Stimulated activated naive CD4-positive, alpha-beta T cell treated with Interleukin-2 at 50 U/mL for 16 hours (primary cell): ENCODE data around the gene RPP14.

Source experiments
- DNase-seq: peaks from one replicate; lab custom pipeline; 2025; lab: John Stamatoyannopoulos, UW

Gene RPP14

GRCh38 chr3:58291671-58292338 lies 14.2 kb upstream of the RPP14 start:
- no peak for DNase-seq

GRCh38 chr3:58292866-58293265 lies 13.2 kb upstream of the RPP14 start:
- no peak for DNase-seq

- DNase-seq, result no peak
These were observed 12.5 kb upstream of the RPP14 start for GRCh38 chr3:58293516-58293915.

GRCh38 chr3:58296269-58296668 lies 9.8 kb upstream of the RPP14 start:
- DNase-seq, result no peak

GRCh38 chr3:58296843-58297242 lies 9.2 kb upstream of the RPP14 start:
- DNase-seq, result no peak

GRCh38 chr3:58298190-58298589 lies 7.9 kb upstream of the RPP14 start:
- no peak for DNase-seq

- no peak for DNase-seq
These were observed 7.0 kb upstream of the RPP14 start for GRCh38 chr3:58299075-58299474.

- DNase-seq, result no peak
These were observed 6.1 kb upstream of the RPP14 start for GRCh38 chr3:58299839-58300516.

GRCh38 chr3:58307639-58308215 lies 1.7 kb downstream of the RPP14 start:
- peak; percentile 17 for DNase-seq

GRCh38 chr3:58308728-58309127 lies 2.7 kb downstream of the RPP14 start:
- DNase-seq, result no peak

- no peak for DNase-seq
These were observed 11.8 kb downstream of the RPP14 start for GRCh38 chr3:58317811-58318210.

- DNase-seq, result no peak
These were observed 15.7 kb downstream of the RPP14 start for GRCh38 chr3:58321791-58322190.

- DNase-seq, result no peak
These were observed 16.7 kb downstream of the RPP14 start for GRCh38 chr3:58322793-58323192.

GRCh38 chr3:58323529-58324390 lies 17.7 kb downstream of the RPP14 start:
- DNase-seq, result no peak

- DNase-seq, result no peak
These were observed 18.6 kb downstream of the RPP14 start for GRCh38 chr3:58324391-58325390.

GRCh38 chr3:58325525-58325992 lies 19.5 kb downstream of the RPP14 start:
- no peak for DNase-seq

GRCh38 chr3:58326267-58326900 lies 20.3 kb downstream of the RPP14 start:
- no peak for DNase-seq

- no peak for DNase-seq
These were observed 23.3 kb downstream of the RPP14 start for GRCh38 chr3:58329150-58329921.

GRCh38 chr3:58329922-58330413 lies 23.9 kb downstream of the RPP14 start:
- DNase-seq, result no peak
